HG02870 (cell line): ENCODE data around the gene LIMK2.
"Not testable (repeated sequence)": the region's sequence is repeated elsewhere in the genome, so short reads cannot be mapped to it uniquely, and the experiment has no call there.

Experiments
- ATAC-seq: cut with Tn5 transposase; IDR thresholded peaks from one replicate; pipeline ENCODE4 v1.9.1; 2021; ENCODE audit warnings: mild to moderate bottlenecking, moderate library complexity; ENCODE audit not compliant: unreplicated experiment

The LIMK2 gene

DNA sequence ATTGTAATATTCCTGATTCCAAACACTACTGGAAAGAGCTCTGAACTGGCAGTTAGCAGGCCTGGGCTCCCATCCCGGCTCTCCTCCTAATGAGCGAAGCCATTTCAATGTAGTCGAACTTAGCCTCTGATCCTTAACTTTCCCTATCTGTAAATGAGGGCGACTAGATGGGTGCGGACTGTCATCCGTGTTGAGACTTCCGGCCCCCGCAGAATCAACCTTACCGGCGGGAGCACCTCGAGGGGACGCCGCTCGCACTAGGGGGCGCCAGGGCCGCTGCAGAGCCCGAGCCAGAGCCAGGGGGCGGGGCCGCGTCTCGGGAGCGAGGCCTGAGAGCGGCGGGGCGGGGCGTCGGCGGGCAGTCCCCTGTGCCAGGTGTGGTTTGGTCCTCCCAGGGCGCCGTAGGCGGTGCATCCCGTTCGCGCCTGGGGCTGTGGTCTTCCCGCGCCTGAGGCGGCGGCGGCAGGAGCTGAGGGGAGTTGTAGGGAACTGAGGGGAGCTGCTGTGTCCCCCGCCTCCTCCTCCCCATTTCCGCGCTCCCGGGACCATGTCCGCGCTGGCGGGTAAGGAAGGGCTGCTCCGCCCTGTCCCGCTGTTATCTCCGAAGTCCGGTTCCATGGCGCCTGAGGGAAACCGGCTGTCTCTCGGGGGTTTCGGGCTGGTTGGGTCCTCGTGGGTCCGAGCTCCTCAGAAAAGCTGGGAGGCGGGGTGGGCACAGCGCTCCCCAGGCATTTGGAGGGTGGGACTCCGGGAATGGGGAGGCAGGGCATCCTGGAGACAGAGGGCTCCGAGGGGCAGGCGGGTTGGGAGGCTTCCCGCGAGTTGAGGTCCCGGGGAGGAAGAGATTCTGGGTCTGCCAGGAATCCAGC is at the start of gene LIMK2:
Gene LIMK2, plus strand, starts transcription at position 437 of the 869 bp plus-strand sequence. Its CDS starts 111 bp downstream, at position 548.
- ATAC-seq, result peak; percentile 85

DNA sequence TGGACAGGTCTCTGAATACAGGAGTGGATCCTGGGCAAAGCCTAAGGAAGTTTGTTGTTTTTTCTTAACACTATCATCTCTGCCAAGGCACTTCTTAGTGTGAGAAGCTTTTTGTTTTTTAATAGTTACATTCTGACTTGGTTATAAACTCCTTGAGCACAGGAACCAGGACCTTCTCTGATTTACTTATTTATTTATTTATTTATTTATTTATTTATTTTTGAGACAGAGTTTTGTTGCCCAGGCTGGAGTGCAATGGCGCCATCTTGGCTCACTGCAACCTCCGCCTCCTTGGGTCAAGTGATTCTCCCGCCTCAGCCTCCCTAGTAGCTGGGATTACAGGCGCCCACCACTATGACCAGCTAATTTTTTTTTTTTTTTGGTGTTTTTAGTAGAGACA is 41.1 kb upstream of the LIMK2 start:
- no peak for ATAC-seq

DNA sequence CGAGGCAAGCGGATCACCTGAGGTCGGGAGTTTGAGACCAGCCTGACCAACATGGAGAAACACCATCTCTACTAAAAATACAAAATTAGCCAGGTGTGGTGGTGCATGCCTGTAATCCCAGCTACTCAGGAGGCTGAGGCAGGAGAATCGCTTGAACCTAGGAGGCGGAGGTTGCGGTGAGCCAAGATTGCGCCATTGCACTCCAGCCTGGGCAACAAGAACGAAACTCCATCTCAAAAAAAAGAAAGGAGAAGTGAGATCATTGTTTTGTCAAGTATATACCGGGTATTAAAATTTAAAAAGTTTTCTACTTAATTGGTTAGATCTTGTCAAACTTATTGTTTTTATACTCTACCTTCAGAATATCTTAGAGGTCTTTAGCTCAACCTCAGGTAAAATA is 40.4 kb upstream of the LIMK2 start:
- not testable (repeated sequence) for ATAC-seq

DNA sequence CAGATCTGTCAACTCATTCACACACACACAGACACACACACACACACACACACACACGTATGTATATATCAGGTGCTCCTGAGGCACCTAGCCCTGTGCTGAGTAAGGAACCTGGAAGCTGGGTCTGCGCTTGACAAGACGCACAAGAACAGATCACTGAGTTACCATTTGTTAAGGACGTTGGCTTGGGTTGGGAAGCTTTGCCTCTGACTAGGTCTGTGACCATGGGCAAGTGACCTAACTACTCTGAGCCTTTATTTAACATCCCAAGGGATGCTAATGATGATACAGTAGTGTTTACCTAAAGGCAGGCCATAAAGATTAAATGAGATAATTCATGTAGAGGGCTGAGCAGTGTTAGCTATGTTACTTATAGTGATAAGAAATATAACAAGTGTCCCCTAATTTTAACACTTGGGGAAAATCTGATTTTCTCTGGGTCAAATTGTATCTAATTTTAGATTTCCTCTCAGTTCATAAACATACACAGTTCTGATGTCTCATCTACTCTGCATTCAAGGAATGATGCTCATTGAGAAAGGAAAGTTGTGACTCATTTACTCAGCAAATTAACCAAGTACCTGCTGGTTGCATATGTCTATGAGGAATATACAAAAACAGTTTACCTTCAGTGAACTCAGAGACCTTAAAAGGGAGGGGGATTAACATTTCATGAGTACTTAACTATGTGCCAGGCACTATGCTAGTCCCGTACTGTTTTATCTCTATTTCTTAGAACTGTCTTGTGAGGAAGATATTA is 38.5 kb upstream of the LIMK2 start:
- no peak for ATAC-seq

DNA sequence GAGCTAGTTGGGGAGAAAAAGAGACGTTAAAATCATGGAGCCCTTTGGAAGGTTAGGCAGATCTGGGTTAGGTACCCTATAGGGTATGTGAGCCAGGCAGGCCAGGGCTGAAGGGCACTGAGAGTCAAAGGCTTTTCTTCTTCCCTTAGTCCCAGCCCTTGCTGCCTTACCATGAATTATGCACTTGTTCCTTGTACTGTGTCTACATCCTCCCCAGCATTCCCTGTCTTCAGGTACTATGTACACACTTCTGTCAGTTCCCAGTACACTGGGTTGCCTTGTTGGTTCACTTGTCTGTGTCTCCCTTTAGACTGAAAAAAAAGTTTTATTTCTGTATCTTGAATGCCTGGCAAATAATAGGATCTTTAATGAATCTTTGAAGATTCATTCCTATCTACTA is 35.2 kb upstream of the LIMK2 start:
- ATAC-seq, result no peak

DNA sequence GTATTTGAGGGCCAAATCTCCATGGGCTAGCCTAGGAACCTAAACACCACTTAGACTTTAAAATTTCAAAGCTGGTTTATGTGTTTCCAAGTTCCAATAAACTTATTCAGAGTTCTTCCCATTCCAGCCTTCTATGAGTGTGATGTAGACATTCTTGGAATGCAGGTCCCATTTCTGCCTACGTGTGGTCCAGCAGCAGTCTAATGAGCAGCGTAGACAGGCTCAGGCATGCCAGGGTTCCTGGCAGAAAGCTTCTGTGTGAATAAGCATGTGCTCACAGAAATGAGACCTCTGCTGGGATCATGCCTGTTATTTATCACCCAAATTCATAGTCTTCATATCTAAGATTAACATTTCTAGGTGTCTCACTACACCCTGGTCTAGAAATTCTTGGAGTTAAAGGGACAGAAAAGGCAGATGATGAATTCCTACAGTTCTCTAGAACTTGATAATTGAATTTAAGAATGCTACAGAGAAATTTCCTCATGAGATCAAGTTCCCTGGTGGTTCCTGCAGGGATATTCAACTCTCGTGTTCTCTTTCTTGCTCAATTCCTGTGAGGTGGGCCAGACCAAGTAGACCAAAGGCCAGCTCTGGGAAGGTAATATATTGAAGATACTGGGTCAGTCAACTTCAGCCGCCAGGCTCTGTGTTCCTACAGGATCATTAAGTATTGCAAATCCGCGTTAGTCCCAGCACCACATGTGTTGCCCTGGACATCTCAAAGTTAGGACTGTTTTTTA is 34.5 kb upstream of the LIMK2 start:
- ATAC-seq, result no peak

DNA sequence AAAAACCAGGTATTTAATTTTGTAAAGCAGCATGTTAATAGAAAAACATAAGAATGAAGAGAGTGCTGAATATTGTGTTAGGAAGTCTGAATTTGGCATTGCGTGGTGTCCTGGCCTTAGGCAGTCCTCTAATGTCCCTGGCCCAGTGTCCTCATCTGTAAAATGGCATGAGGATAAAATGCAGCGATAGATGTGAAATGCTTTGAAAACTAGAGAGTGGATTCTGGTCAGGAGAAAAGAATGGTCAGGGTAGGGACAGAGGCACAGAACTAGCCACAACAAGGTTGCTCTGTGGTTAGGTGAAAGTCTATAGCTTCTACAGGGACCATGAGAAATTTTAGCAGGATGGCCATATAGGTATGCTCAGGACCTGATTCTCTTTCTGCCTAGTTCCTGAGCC is 33.2 kb upstream of the LIMK2 start:
- ATAC-seq, result no peak

DNA sequence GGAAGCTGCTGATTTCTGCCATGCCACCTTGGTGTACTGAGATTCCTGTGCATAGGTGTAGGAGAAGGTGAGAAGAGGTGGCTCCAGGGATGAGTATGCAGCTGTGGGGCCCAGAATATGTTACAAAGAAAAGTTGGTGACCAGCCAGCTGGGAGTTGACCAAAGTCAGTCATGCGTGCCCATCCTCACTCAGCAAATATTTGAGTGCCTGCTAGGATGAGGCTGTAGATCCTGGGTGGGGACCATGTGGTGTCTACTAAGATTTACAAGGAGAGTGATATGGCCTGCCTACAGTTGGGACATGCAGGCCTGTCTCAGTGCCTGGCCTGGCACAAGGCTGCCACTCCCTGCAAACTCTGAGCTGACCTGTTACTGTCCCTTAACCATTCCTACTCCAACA is 32.8 kb upstream of the LIMK2 start:
- ATAC-seq, result no peak

DNA sequence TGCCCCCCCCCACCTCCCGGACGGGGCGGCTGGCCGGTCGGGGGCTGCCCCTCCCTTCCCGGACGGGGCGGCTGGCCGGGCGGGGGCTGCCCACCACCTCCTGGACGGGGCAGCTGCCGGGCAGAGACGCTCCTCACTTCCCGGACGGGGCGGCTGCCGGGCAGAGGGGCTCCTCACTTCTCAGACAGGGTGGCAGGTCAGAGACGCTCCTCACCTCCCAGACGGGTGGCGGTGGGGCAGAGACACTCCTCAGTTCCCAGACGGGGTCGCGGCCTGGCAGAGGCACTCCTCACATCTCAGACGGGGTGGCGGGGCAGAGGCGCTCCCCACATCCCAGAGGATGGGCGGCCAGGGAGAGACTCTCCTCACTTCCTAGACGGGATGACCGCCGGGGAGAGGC is 28.1 kb upstream of the LIMK2 start:
- no peak for ATAC-seq

DNA sequence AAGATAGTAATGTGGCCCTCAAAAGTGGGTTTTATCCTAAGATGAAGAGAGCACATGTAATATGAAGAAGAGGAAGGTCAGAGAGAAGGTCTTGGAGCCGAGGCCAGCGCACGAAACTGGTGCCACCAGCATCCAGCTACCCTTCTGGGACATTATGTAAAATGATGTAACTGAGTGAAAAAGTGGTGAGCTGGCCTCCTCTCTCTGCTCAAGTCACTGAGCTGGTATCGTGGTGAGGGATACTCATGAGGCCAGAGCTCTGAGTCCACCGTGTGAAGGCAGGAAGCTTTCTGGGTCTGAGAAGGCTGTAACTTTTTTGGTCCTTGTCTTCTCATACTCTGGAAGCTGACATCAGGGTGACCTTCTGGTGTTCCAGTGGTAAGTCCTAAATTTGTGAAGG is 27.0 kb upstream of the LIMK2 start:
- ATAC-seq, result no peak

DNA sequence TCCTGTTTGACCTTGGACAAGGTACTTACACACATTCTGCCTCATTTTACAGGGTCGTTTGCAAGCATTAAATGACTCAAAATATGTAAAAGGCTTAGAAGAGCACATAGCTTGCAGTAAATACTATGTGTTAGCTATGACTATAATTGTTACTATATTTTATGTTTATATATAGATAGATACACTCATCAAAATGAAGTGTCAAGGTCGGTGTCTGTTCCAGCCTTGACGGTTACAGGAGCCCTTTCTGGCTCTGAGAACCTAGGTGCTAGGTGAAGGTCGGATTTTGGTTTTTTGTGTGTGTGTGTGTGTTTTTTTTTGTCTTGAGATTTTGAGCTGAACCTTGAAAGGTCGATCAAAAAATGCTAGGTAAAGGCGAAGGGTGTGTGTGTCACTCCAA is 24.5 kb upstream of the LIMK2 start:
- ATAC-seq, result no peak

DNA sequence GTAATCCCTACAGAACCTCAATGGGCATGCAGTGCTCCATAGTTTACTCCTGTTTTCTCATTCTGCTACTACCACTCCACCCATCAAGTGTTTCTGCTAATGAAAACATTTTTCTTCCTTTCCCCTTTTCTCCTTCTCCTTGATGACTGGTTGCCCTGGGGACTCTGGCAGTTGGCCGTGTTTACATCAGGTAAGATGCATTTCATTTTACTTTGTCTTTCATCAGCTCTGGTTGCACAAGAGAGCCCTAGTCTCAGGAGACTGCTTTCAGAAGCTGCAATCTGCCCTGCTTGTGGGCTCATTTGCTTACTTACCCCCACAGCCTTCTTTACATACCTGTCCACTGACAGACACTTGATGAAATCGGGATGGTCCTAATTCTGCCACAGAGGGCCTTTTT is 19.6 kb upstream of the LIMK2 start:
- no peak for ATAC-seq

DNA sequence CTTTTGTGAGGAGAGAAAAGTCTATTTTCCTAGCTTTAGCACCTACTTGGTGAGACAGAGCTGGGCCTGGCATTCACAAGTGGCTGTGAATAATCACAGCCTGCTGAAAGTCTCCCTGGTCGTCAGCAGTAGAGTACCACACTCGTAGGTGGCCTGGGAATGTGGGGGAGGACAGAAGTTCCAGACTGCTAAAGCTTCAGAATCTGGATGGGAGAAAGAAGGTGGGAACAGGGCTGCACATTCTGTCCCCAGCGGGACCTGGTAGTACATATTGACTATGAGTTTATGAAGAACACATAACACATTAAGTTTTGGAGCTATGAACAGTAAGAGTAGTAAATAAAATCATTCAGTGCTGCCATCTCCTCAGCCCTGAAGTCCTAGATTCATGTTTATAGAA is 19.0 kb upstream of the LIMK2 start:
- no peak for ATAC-seq

DNA sequence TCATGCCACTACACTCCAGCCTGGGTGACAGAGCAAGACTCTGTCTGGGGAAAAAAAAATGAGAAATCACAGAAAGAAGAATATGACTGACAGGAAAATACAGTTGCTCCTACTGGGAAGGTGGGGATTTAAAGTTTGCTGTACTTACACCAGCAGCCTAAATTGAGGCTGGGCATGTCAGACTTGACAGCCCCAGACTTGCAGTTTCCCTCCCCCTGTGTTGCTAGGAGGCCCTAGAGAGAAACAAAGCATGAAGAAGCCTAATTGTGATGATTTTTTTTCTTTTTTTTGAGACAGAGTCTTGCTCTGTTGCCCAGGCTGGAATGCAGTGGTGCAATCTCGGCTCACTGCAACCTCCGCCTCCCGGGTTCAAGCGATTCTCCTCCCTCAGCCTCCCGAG is 17.4 kb upstream of the LIMK2 start:
- not testable (repeated sequence) for ATAC-seq

DNA sequence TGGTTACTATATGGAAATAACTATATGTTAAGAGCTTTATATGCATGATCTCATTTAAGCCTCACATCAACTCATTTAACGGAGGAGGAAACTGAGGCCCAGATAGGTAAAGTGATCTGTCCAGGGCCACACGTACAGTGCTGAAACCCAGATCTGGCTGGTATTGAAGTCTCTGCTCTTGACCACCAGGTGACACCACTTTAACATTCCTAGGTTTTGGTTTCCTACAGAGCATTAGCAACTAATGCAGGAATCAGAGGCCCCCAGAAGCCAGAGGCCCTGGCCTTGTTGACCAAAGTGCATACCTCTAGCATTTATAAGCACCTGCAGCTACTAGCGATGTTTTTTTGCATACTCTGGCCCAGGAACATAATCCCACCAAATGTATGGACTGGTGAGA is 12.9 kb upstream of the LIMK2 start:
- ATAC-seq, result no peak

DNA sequence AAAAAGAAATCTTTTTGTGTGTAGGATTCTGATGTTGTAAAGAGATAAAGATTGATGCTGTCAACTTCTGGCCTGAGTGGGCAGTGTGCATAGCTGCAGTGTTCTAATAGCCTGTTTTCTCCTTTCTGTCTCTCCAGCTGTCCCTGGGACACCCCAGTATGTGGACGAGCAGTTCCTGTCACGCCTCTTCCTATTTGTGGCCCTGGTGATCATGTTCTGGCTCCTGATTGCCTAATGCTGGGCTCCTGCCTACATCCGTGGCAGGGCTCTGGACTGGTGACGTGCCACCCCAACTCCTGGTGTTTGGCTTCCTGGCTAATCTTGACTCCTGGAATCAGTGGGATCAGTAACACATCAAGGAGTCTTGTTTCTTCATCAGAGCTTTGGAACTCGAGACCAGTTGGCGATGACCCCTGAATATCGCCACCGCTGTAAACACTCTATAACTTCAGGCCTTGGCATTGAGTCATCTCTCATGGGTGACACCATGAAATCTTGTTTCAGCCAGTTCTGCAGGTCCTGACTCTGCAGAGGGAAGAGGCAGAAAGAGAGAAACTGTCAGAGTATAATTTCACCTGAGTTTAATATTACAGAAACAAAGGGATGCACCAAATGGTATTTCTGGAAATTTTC is 7.6 kb upstream of the LIMK2 start:
- not testable (repeated sequence) for ATAC-seq

DNA sequence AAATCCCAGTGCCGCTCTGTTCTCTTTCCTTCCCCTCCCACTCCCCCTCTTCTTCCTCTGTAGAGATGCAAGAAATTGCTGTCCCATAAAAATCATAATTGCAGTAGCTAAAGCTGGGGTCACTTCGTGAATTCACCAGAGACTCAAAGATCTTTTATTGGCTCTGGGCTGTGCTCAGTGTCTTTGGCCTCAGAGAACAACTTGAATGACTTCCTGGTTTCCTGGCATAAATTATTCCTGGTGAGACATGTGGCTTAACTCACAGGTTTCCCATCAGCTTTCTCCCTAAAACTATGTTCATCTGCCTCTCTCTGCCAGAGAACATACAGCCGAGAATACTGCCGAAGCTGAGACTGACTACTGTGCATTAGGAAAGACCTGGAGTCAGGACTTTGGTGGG is 7.0 kb upstream of the LIMK2 start:
- ATAC-seq, result not testable (repeated sequence)

DNA sequence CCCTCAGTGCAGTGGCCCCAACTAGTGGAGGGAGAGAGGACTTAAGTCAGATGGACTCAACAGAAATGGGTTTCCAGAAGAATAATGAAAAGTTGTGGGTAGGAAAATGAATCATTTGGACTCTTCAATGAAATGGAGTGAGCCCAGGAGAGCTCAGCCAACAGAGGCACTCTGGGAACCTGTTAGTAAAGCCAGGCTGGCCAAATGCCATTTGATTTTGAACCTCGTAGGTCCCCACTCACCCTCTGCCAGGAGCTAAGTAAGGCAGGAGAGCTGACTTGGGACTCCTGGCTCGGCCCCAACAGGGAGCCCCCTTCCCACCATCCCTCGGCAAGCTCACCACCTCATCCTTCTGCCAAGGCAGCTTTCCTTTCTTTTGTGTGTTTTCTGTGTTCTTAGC is 5.6 kb upstream of the LIMK2 start:
- ATAC-seq, result not testable (repeated sequence)

DNA sequence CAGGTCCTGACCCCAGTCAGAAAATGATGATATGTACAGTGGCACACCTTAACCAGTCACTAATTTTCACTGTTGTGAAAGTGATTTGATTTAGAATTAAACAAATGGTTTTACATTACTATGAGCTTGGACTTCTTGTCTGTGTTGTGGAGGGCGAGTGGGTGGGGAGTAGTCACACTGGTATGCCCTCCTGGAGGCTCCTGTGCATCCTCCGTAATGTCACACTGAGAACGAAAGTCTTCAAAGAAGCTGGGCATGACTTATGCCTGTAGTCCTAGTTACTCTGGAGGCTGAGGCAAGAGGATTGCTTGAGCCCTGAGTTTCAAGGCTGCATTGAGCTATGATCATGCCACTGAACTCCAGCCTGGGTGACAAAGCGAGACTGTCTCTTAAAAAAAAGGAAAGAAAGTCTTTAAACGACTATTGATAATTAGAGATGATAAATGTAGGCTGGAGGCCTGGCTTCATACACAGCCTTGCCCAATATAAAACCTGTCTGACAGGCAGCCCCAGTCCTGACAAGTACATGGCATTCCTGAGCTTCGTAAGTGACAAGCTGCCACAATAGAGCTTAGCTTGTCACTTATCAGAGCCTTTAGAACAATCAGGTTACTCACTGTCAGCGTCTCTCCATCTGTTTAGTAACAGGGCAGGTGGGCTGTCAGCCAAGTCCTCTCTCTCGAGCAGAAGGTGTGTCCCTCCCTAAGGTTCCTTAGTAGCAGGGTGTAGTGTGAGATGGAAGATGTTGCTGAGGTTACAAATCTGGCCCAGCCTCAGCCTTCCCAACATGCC is 5.0 kb upstream of the LIMK2 start:
- ATAC-seq, result no peak
